ENCODE measurements around the gene PPP1R11.

Gene PPP1R11

GRCh38 chr6:30061858-30062458 lies 5.0 kb upstream of the PPP1R11 start:
- H3K79me2 ChIP-seq (ENCODE audit: control insufficient read depth, insufficient read depth, low read length, unreplicated experiment) = peaks cover 26% of the 10 kb centered on the region
- H3K36me3 ChIP-seq (ENCODE audit: insufficient read depth, low read length) = no peaks in the 10 kb centered on the region
- peak overlapping the region; percentile 79 for H3K4me3 ChIP-seq (ENCODE audit: low read depth, low read length)
- peak overlapping the region; percentile 11 for H2AFZ ChIP-seq (ENCODE audit: low read length, unreplicated experiment)
- H3K4me1 ChIP-seq (ENCODE audit: control insufficient read depth, insufficient read depth, low read length, unreplicated experiment) = peaks cover 22% of the 10 kb centered on the region
- no peaks in the 10 kb centered on the region for H3K27me3 ChIP-seq (ENCODE audit: insufficient read depth, low read length)
- peak overlapping the region; percentile 12 for H3K27ac ChIP-seq (ENCODE audit: low read depth, low read length)

DNA sequence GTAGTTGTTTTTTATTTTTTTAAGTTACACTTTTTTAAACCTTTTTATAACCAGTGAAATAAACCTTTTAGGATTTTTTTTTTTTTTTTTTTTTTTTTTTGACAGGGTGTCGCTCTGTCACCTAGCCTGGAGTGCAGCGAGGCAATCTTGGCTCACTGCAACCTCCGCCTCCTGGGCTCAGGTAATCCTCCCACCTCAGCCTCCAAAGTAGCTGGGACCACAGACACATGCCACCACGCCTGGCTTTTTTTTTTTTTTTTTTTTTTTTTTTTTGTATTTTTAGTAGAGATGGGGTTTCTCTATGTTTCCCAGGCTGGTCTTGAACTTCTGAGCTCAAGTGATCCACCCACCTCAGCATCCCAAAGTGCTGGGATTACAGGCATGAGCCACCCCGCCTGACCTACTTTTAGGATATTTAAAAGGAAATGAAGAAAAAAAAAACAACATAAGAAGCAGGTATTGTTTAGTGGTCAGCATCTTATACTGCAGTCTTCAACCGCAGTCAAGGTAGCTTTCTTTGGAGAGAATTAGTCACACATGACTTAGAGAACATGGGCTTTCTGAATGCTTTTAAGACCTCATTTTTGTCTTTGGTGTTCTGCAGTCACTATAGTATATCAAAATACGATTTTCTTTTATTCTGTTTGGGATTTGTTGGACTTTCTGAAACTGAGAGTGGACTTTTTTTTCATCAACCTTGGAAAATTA lies 4.4 kb upstream of the PPP1R11 start:
- H3K36me3 ChIP-seq (ENCODE audit: insufficient read depth, low read length) = no peaks in the 10 kb centered on the region
- H3K27me3 ChIP-seq (ENCODE audit: insufficient read depth, low read length) = no peaks in the 10 kb centered on the region
- H3K27ac ChIP-seq (ENCODE audit: low read depth, low read length) = no peak overlapping the region
- peak overlapping the region; percentile 79 for H3K4me3 ChIP-seq (ENCODE audit: low read depth, low read length)
- peaks cover 26% of the 10 kb centered on the region for H3K79me2 ChIP-seq (ENCODE audit: control insufficient read depth, insufficient read depth, low read length, unreplicated experiment)
- H2AFZ ChIP-seq (ENCODE audit: low read length, unreplicated experiment) = no peak overlapping the region
- peaks cover 22% of the 10 kb centered on the region for H3K4me1 ChIP-seq (ENCODE audit: control insufficient read depth, insufficient read depth, low read length, unreplicated experiment)

- no peaks in the 10 kb centered on the region for H3K36me3 ChIP-seq (ENCODE audit: insufficient read depth, low read length)
- no peaks in the 10 kb centered on the region for H3K27me3 ChIP-seq (ENCODE audit: insufficient read depth, low read length)
- peaks cover 28% of the 10 kb centered on the region for H3K79me2 ChIP-seq (ENCODE audit: control insufficient read depth, insufficient read depth, low read length, unreplicated experiment)
- no peak overlapping the region for H3K4me3 ChIP-seq (ENCODE audit: low read depth, low read length)
- H3K4me1 ChIP-seq (ENCODE audit: control insufficient read depth, insufficient read depth, low read length, unreplicated experiment) = peaks cover 28% of the 10 kb centered on the region
- no peak overlapping the region for H2AFZ ChIP-seq (ENCODE audit: low read length, unreplicated experiment)
- no peak overlapping the region for H3K27ac ChIP-seq (ENCODE audit: low read depth, low read length)
Observed at GRCh38 chr6:30063315-30063714, 3.7 kb upstream of the PPP1R11 start.

DNA sequence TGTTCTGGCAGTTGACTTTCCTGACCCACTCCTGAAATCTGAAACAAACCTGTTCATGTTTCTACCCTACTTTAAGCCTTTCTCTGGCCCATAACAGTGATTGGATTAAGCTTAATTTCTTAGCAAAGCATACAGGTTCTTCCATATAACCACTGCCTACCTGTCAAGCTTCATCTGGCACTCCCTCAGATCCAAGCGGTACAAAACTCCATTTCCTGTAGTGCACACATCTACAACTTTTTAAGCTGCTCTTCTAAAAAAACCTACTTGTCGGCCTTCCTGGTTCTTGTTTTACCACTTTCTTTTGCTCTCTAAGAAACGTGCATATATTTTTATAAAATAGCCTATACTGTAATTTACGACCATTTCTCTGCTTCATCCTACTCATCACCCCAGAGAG lies 916 bp upstream of the PPP1R11 start:
- Histone ChIP-seq H3K27me3 (ENCODE audit: insufficient read depth, low read length) (no peaks in the 10 kb centered on the region; the same call in 1 of the 2 replicates), H3K36me3 (ENCODE audit: insufficient read depth, low read length) (no peaks in the 10 kb centered on the region), H3K4me1 (ENCODE audit: control insufficient read depth, insufficient read depth, low read length, unreplicated experiment) (peaks cover 21% of the 10 kb centered on the region), H3K27ac (ENCODE audit: low read depth, low read length) (peak overlapping the region; percentile 64), H3K79me2 (ENCODE audit: control insufficient read depth, insufficient read depth, low read length, unreplicated experiment) (peaks cover 16% of the 10 kb centered on the region), H2AFZ (ENCODE audit: low read length, unreplicated experiment) (peak overlapping the region; percentile 79), H3K4me3 (ENCODE audit: low read depth, low read length) (peak overlapping the region; percentile 84)

GRCh38 chr6:30067460-30068139 lies 602 bp downstream of the PPP1R11 start:
- Histone ChIP-seq H3K4me3 (ENCODE audit: low read depth, low read length) (peak overlapping the region; percentile 84), H3K27me3 (ENCODE audit: insufficient read depth, low read length) (peaks cover 14% of the 10 kb centered on the region), H3K36me3 (ENCODE audit: insufficient read depth, low read length) (no peaks in the 10 kb centered on the region), H3K79me2 (ENCODE audit: control insufficient read depth, insufficient read depth, low read length, unreplicated experiment) (peaks cover 7% of the 10 kb centered on the region), H3K4me1 (ENCODE audit: control insufficient read depth, insufficient read depth, low read length, unreplicated experiment) (peaks cover 18% of the 10 kb centered on the region), H2AFZ (ENCODE audit: low read length, unreplicated experiment) (peak overlapping the region; percentile 87), H3K27ac (ENCODE audit: low read depth, low read length) (peak overlapping the region; percentile 80)

GRCh38 chr6:30071081-30071818 lies 4.3 kb downstream of the PPP1R11 start:
- H3K27me3 ChIP-seq (ENCODE audit: insufficient read depth, low read length) = peaks cover 50% of the 10 kb centered on the region
- no peak overlapping the region for H2AFZ ChIP-seq (ENCODE audit: low read length, unreplicated experiment)
- no peaks in the 10 kb centered on the region for H3K36me3 ChIP-seq (ENCODE audit: insufficient read depth, low read length)
- no peak overlapping the region for H3K4me3 ChIP-seq (ENCODE audit: low read depth, low read length)
- H3K27ac ChIP-seq (ENCODE audit: low read depth, low read length) = no peak overlapping the region
- peaks cover 19% of the 10 kb centered on the region for H3K4me1 ChIP-seq (ENCODE audit: control insufficient read depth, insufficient read depth, low read length, unreplicated experiment)
- H3K79me2 ChIP-seq (ENCODE audit: control insufficient read depth, insufficient read depth, low read length, unreplicated experiment) = peaks cover 3% of the 10 kb centered on the region

DNA sequence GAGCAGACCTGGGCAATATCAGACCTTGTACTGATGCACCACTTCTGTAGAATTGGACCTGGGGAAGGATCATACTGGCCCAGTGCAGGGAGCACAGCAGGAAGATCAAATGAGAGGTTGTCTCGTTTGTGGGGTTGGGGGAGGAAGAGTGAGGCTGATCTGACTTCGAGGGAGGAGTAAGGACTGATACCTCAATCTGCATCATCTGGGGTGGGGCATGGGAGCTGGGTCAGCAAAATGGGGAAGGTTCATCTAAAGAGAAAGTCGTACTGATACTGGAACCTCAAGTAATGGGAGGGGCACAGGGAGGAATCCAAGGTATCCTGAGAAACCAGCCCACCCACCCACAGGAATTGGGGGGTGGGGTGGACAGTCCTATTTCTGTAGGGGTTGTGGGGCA lies 4.9 kb downstream of the PPP1R11 start:
- Histone ChIP-seq H3K27ac (ENCODE audit: low read depth, low read length) (no peak overlapping the region), H3K27me3 (ENCODE audit: insufficient read depth, low read length) (peaks cover 56% of the 10 kb centered on the region), H3K4me3 (ENCODE audit: low read depth, low read length) (no peak overlapping the region), H2AFZ (ENCODE audit: low read length, unreplicated experiment) (no peak overlapping the region), H3K4me1 (ENCODE audit: control insufficient read depth, insufficient read depth, low read length, unreplicated experiment) (peaks cover 17% of the 10 kb centered on the region), H3K36me3 (ENCODE audit: insufficient read depth, low read length) (no peaks in the 10 kb centered on the region), H3K79me2 (ENCODE audit: control insufficient read depth, insufficient read depth, low read length, unreplicated experiment) (peaks cover 3% of the 10 kb centered on the region)

DNA sequence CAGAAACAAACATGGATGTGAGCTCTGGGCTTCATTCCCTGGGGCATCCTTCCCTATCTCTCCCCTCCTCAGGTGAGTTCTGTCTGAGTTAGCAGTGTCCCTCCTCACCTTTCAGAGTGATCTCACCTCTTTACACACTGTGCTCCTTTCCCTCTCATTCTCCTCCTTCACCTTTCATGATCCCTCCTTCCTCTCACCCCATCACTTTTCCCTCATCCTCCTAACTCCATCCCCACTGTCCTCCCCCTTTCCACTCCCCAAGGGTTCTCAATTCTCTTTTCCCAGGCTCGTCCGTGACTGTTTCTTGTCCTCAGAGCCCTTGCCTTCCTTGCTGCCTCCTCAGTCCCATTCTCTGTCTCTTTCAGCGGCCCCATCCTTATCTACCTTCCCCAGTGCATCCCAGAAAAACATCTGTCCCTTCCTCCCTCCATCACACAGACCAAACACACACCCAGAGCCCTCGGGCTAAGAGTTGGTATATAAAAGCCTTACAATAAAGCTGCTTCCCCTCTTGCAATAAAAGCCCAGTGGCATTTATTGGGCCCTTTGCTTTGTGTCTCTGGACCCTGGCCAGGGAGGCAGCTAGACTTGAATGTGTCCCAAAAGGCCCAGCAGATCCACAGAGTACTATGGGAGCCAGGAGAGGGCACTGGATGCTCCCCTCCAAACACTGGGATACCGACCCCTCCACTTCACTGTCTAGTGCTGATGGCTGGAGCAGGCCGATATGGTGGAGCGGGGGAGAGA lies 6.7 kb downstream of the PPP1R11 start:
- no peak overlapping the region for H2AFZ ChIP-seq (ENCODE audit: low read length, unreplicated experiment)
- no peak overlapping the region for H3K27ac ChIP-seq (ENCODE audit: low read depth, low read length)
- peaks cover 11% of the 10 kb centered on the region for H3K4me1 ChIP-seq (ENCODE audit: control insufficient read depth, insufficient read depth, low read length, unreplicated experiment)
- no peaks in the 10 kb centered on the region for H3K36me3 ChIP-seq (ENCODE audit: insufficient read depth, low read length)
- peaks cover 74% of the 10 kb centered on the region for H3K27me3 ChIP-seq (ENCODE audit: insufficient read depth, low read length)
- H3K79me2 ChIP-seq (ENCODE audit: control insufficient read depth, insufficient read depth, low read length, unreplicated experiment) = no peaks in the 10 kb centered on the region
- no peak overlapping the region for H3K4me3 ChIP-seq (ENCODE audit: low read depth, low read length)

- Histone ChIP-seq H3K4me1 (ENCODE audit: control insufficient read depth, insufficient read depth, low read length, unreplicated experiment) (peaks cover 11% of the 10 kb centered on the region), H3K36me3 (ENCODE audit: insufficient read depth, low read length) (no peaks in the 10 kb centered on the region), H2AFZ (ENCODE audit: low read length, unreplicated experiment) (no peak overlapping the region), H3K27ac (ENCODE audit: low read depth, low read length) (no peak overlapping the region), H3K4me3 (ENCODE audit: low read depth, low read length) (peak overlapping the region; percentile 69), H3K27me3 (ENCODE audit: insufficient read depth, low read length) (peaks cover 83% of the 10 kb centered on the region), H3K79me2 (ENCODE audit: control insufficient read depth, insufficient read depth, low read length, unreplicated experiment) (no peaks in the 10 kb centered on the region)
Observed at GRCh38 chr6:30074331-30075093, 7.5 kb downstream of the PPP1R11 start.
